Measurements from ENCODE around the gene ARID1B. TPM values are rescaled to one million over a fixed set of nuclear protein-coding genes. Genes with fewer than 3 reads are reported as not detected.

Gene ARID1B
- total and polyA plus RNA-seq, 2 of the 4 experiments (the other 2 are of a cell fraction) = 14.5 to 20.1 TPM

DNA sequence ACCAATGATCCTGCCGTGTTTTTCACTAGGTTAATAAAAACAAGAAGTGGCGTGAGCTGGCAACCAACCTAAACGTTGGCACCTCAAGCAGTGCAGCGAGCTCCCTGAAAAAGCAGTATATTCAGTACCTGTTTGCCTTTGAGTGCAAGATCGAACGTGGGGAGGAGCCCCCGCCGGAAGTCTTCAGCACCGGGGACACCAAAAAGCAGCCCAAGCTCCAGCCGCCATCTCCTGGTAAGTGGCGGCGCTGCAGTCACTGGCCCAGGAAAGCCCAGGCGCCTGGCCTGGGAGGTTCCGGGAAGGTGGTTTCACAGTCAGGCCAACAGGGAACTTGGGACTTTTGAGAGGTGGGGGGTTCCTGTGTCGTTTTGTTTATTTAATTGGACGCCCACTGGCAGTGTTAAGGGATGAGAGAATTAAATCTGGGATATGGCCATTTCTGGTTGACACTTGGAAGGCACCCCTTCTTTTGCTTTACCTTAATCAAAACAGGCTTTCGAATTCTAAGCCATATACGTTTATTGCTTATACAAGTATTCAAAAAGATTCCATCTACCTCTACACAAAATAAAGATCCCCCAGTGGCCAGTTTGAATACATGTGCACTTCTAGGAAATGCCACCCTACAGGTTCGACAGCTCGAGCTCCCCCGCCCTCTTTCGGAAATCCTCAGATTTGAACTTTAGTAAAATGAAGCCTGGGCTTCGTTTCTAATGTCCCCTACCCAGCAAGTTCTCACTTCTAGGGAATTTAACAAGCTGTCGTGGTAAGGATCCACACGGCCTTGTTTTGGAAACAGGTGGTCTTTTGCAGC, 407.2 kb downstream of the ARID1B start:
- Histone ChIP-seq H3K56ac (ENCODE audit: extremely low read depth, insufficient read depth, low read length) (no peak overlapping the region), H2BK20ac (ENCODE audit: low read depth, low read length) (0 out of 2 replicates have a peak overlapping the region, but pooled peaks have one; percentile 18), H2BK120ac (ENCODE audit: low read depth, low read length) (peak overlapping the region; percentile 30; the same call in 1 of the 2 replicates), H3K36me3 (ENCODE audit: control insufficient read depth, insufficient read depth, low read length) (peaks cover 43% of the 10 kb centered on the region), H3K79me1 (ENCODE audit: low read depth in 1 of 2, low read length in 2 of 2) (peaks cover 3 to 11% of the 10 kb centered on the region in 2 experiments), H3K18ac (ENCODE audit: low read depth, low read length) (no peak overlapping the region), H3K4me2 (ENCODE audit: low read depth, low read length) (no peak overlapping the region), H4K20me1 (ENCODE audit: insufficient read depth, low read length) (no peaks in the 10 kb centered on the region), H3K4me1 (ENCODE audit: control insufficient read depth, insufficient read depth, low read length) (peaks cover 3% of the 10 kb centered on the region; the same call in 1 of the 2 replicates), H3K27me3 (ENCODE audit: control insufficient read depth, insufficient read depth, low read length) (no peaks in the 10 kb centered on the region), H4K8ac (ENCODE audit: low read depth in 2 of 2, low read length in 2 of 2) (peak overlapping the region; percentile 6 to 65; a peak in 2 of 4 replicates), H2BK15ac (ENCODE audit: low read depth, low read length) (no peak overlapping the region), H3K9ac (ENCODE audit: low read depth, low read length) (no peak overlapping the region), H2BK5ac (ENCODE audit: low read depth, low read length, poor library complexity, severe bottlenecking) (no peak overlapping the region), H2AK5ac (ENCODE audit: low read depth, low read length) (no peak overlapping the region), H3K9me1 (ENCODE audit: insufficient read depth, low read length) (peaks cover 2% of the 10 kb centered on the region; the same call in 1 of the 2 replicates), H3K4ac (ENCODE audit: low read depth, low read length) (no peak overlapping the region; the same call in 1 of the 2 replicates), H3K23ac (ENCODE audit: low read depth, low read length) (no peak overlapping the region), H3K9me3 (ENCODE audit: control insufficient read depth, insufficient read depth, low read length) (no peaks in the 10 kb centered on the region), H3K27ac (ENCODE audit: insufficient read depth, low read length) (no peak overlapping the region), H3K14ac (replicated peaks; ENCODE audit: low read depth, low read length) (no peak overlapping the region), H2AK9ac (replicated peaks; ENCODE audit: low read depth, low read length, poor library complexity) (peak overlapping the region; percentile 3), H4K5ac (ENCODE audit: low read depth, low read length) (no peak overlapping the region), H3K4me3 (ENCODE audit: insufficient read depth, low read depth, low read length) (no peak overlapping the region), H2AFZ (replicated peaks; ENCODE audit: low read length, poor library complexity) (peak overlapping the region; percentile 70), H4K91ac (ENCODE audit: insufficient read depth, low read depth, low read length) (no peak overlapping the region)
- intact Hi-C loops (cut with micrococcal nuclease) = loop anchor here (1.0 to 5.0 kb wide), 4 partner anchors 150 to 1857 kb away; no protein-coding TSS in a partner anchor
- TF ChIP-seq RAD21 (IDR thresholded peaks at IDR 0.05; ENCODE audit: low read length) = peak; percentile 96
- no peak for TF ChIP-seq BHLHE40 (IDR thresholded peaks at IDR 0.05; ENCODE audit: low read depth, low read length)
- TF ChIP-seq SMC3 (IDR thresholded peaks at IDR 0.05; ENCODE audit: low read depth, low read length) = peak; percentile 95
- TF ChIP-seq, protein P1, sequence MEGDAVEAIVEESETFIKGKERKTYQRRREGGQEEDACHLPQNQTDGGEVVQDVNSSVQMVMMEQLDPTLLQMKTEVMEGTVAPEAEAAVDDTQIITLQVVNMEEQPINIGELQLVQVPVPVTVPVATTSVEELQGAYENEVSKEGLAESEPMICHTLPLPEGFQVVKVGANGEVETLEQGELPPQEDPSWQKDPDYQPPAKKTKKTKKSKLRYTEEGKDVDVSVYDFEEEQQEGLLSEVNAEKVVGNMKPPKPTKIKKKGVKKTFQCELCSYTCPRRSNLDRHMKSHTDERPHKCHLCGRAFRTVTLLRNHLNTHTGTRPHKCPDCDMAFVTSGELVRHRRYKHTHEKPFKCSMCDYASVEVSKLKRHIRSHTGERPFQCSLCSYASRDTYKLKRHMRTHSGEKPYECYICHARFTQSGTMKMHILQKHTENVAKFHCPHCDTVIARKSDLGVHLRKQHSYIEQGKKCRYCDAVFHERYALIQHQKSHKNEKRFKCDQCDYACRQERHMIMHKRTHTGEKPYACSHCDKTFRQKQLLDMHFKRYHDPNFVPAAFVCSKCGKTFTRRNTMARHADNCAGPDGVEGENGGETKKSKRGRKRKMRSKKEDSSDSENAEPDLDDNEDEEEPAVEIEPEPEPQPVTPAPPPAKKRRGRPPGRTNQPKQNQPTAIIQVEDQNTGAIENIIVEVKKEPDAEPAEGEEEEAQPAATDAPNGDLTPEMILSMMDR (conservative IDR thresholded peaks at IDR 0.05; ENCODE audit: low read depth, low read length) = peak; percentile 89
- TF ChIP-seq, protein P2, sequence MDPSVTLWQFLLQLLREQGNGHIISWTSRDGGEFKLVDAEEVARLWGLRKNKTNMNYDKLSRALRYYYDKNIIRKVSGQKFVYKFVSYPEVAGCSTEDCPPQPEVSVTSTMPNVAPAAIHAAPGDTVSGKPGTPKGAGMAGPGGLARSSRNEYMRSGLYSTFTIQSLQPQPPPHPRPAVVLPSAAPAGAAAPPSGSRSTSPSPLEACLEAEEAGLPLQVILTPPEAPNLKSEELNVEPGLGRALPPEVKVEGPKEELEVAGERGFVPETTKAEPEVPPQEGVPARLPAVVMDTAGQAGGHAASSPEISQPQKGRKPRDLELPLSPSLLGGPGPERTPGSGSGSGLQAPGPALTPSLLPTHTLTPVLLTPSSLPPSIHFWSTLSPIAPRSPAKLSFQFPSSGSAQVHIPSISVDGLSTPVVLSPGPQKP (IDR thresholded peaks at IDR 0.05; ENCODE audit: borderline replicate concordance, low read depth, low read length) = no peak
- 0 out of 2 replicates have a peak, but pooled peaks have one; percentile 37 for TF ChIP-seq MAZ (IDR thresholded peaks at IDR 0.05; ENCODE audit: borderline replicate concordance, low read depth, low read length)
- TF ChIP-seq, protein P3, sequence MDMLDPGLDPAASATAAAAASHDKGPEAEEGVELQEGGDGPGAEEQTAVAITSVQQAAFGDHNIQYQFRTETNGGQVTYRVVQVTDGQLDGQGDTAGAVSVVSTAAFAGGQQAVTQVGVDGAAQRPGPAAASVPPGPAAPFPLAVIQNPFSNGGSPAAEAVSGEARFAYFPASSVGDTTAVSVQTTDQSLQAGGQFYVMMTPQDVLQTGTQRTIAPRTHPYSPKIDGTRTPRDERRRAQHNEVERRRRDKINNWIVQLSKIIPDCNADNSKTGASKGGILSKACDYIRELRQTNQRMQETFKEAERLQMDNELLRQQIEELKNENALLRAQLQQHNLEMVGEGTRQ (IDR thresholded peaks at IDR 0.05; ENCODE audit: low read depth, low read length) = no peak
- ChIA-PET CTCF (interaction anchor here (0.6 to 1.3 kb wide), 8 partner anchors 11 to 409 kb away, joined by 3 to 7 read pairs (median 3); no protein-coding TSS in a partner anchor), POLR2A (ENCODE audit: unreplicated experiment) (no interaction called here)
- DNase-seq = peak; percentile 56
- BruUV-seq (replicated peaks) = no TSS peak
- dilution Hi-C loops (cut with HindIII; ENCODE audit: low sequenced_read_pairs, unreplicated experiment) = no loop called here
- WGBS, 2 experiments (ENCODE audit: extremely low coverage in 2 of 2, insufficient read length in 1 of 2) = 26% methylated on average over 8 of the region's 25 CpGs; no CpG with 5 or more reads in 1 of the 2 experiments
- peak; percentile 91 for ATAC-seq (ENCODE audit: low read depth)
- in situ Hi-C loops (cut with MboI; ENCODE audit: low sequenced_read_pairs) = loop anchor here (5.0 to 25.0 kb wide), 3 partner anchors 147 to 1847 kb away; no protein-coding TSS in a partner anchor

Measured in IMR-90 (cell line).